Measurements from ENCODE around the gene DUSP5.
"Not testable (repeated sequence)": the region's sequence is repeated elsewhere in the genome, so short reads cannot be mapped to it uniquely, and the experiment has no call there.

DUSP5 gene

GRCh38 chr10:110522365-110522988, 24.8 kb downstream of the DUSP5 start:
- no peak for DNase-seq (ENCODE audit: low read depth, low spot score)
- no peaks in the 10 kb centered on the region for H3K36me3 ChIP-seq (ENCODE audit: control insufficient read depth, insufficient read depth, low read length)
- H3K27ac ChIP-seq (ENCODE audit: low read length) = no peak overlapping the region
- H3K4me3 ChIP-seq (ENCODE audit: low read length) = no peak overlapping the region
- H3K4me1 ChIP-seq (ENCODE audit: control insufficient read depth, insufficient read depth, low read length) = no peaks in the 10 kb centered on the region; the same call in 1 of the 2 replicates
- WGBS (ENCODE audit: insufficient coverage, insufficient read length) = no CpG with 5 or more reads among the region's 4 CpGs
- no peaks in the 10 kb centered on the region for H3K9me3 ChIP-seq (ENCODE audit: control insufficient read depth, insufficient read depth, low read length)
- no peaks in the 10 kb centered on the region for H3K27me3 ChIP-seq (ENCODE audit: control insufficient read depth, insufficient read depth, low read length)

DNA sequence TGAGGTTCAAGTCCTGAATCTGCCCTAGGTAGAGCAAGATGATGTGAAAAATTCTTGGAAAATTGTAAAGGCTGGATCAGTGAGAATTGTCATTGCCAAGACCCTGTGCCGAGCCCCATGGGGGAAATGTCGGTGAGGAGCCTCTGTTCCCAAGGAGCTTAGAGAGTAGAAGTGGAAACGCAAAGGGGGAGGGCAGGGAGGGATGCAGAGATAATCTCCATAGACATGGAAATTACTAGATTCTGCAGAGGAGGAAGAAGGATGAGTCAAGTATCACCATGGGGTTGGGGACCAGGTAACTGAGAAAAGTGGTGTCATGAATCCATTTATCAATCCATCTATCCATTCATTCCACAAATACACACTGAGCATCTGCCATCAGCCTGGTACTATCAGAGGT, 26.0 kb downstream of the DUSP5 start:
- Histone ChIP-seq H3K27ac (ENCODE audit: low read length) (no peak overlapping the region), H3K36me3 (ENCODE audit: control insufficient read depth, insufficient read depth, low read length) (no peaks in the 10 kb centered on the region), H3K4me3 (ENCODE audit: low read length) (no peak overlapping the region), H3K9me3 (ENCODE audit: control insufficient read depth, insufficient read depth, low read length) (no peaks in the 10 kb centered on the region), H3K27me3 (ENCODE audit: control insufficient read depth, insufficient read depth, low read length) (no peaks in the 10 kb centered on the region), H3K4me1 (ENCODE audit: control insufficient read depth, insufficient read depth, low read length) (no peaks in the 10 kb centered on the region; the same call in 1 of the 2 replicates)
- no CpG with 5 or more reads among the region's 3 CpGs for WGBS (ENCODE audit: insufficient coverage, insufficient read length)
- DNase-seq (ENCODE audit: low read depth, low spot score) = no peak

- Histone ChIP-seq H3K27ac (ENCODE audit: low read length) (no peak overlapping the region), H3K4me3 (ENCODE audit: low read length) (no peak overlapping the region), H3K9me3 (ENCODE audit: control insufficient read depth, insufficient read depth, low read length) (no peaks in the 10 kb centered on the region), H3K4me1 (ENCODE audit: control insufficient read depth, insufficient read depth, low read length) (no peaks in the 10 kb centered on the region; the same call in 1 of the 2 replicates), H3K36me3 (ENCODE audit: control insufficient read depth, insufficient read depth, low read length) (no peaks in the 10 kb centered on the region), H3K27me3 (ENCODE audit: control insufficient read depth, insufficient read depth, low read length) (no peaks in the 10 kb centered on the region)
- no peak for DNase-seq (ENCODE audit: low read depth, low spot score)
- no CpG with 5 or more reads among the region's 3 CpGs for WGBS (ENCODE audit: insufficient coverage, insufficient read length)
These were observed 26.6 kb downstream of the DUSP5 start for GRCh38 chr10:110524179-110524858.

GRCh38 chr10:110524859-110525232, 27.1 kb downstream of the DUSP5 start:
- peaks cover 3% of the 10 kb centered on the region; the same call in 1 of the 2 replicates for H3K4me1 ChIP-seq (ENCODE audit: control insufficient read depth, insufficient read depth, low read length)
- no CpG with 5 or more reads among the region's 2 CpGs for WGBS (ENCODE audit: insufficient coverage, insufficient read length)
- H3K36me3 ChIP-seq (ENCODE audit: control insufficient read depth, insufficient read depth, low read length) = no peaks in the 10 kb centered on the region
- H3K27me3 ChIP-seq (ENCODE audit: control insufficient read depth, insufficient read depth, low read length) = no peaks in the 10 kb centered on the region
- no peak for DNase-seq (ENCODE audit: low read depth, low spot score)
- no peak overlapping the region for H3K4me3 ChIP-seq (ENCODE audit: low read length)
- no peak overlapping the region for H3K27ac ChIP-seq (ENCODE audit: low read length)
- no peaks in the 10 kb centered on the region for H3K9me3 ChIP-seq (ENCODE audit: control insufficient read depth, insufficient read depth, low read length)

DNA sequence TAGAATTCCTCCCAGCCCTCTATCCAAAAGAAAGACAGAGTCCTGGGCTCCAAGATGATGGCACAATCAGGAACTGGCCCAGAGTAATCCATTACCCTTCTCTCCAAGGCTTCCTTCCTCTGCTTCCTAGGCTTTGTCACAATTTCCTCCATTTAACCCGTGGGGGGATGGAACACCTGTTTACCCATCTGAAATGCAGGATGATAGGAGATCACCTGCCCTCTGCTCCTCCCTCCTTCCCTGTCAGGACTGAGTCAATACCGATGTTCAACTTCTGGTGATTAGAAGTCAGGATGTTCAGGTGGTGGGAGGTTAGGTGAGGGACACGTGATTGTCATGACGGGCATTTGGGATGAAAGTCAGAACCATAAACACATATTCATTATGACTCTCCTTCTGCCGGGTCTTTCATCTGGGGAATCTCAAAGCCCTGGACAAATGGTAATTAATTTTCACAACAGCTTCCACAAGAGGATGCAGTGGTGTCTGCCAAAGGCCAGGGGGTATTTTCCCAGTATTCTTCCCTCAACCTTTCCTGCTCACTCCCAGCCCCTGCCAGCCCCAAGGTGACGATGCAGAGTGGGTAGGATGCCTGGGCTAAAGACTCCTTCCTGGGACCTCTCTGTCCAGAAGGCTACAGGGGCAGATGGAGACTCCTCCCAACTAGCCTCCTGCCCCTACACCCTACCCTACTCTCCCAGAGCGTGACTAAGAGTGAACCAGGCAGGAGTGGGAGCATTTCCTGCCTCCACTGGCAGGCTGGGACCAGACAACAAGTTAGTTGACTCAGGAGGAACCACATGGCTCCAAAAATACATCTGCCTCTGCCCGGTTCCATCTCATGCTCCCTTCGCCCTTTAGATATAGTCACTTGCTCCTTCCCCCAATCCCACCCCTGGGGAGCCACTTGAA, 27.9 kb downstream of the DUSP5 start:
- WGBS (ENCODE audit: insufficient coverage, insufficient read length) = no CpG with 5 or more reads among the region's 9 CpGs
- Histone ChIP-seq H3K4me3 (ENCODE audit: low read length) (no peak overlapping the region), H3K36me3 (ENCODE audit: control insufficient read depth, insufficient read depth, low read length) (no peaks in the 10 kb centered on the region), H3K27ac (ENCODE audit: low read length) (no peak overlapping the region), H3K9me3 (ENCODE audit: control insufficient read depth, insufficient read depth, low read length) (no peaks in the 10 kb centered on the region), H3K27me3 (ENCODE audit: control insufficient read depth, insufficient read depth, low read length) (no peaks in the 10 kb centered on the region), H3K4me1 (ENCODE audit: control insufficient read depth, insufficient read depth, low read length) (peaks cover 3% of the 10 kb centered on the region; the same call in 1 of the 2 replicates)
- no peak for DNase-seq (ENCODE audit: low read depth, low spot score)

DNA sequence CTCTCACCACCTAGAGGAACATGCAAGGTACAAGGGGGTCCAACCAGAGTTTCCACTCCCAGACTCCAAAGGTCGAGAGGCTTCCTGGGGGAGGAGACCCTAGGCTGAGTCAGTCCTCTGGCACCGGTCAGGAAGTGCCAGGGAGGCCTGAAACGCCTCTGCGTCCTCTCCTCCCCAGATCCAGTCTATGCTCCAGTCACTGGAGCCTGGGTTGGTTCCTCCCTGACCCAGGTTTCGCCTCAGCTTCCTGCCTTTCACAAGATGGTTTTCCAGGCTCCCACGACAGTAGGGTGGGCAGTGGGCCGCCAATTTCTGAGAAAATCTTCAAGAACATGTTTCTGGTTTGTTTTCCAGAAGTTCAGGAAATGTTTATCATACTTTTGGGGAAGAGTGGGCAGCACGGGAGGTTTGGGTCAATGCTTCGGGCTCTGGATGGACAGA, 30.0 kb downstream of the DUSP5 start:
- Histone ChIP-seq H3K27me3 (ENCODE audit: control insufficient read depth, insufficient read depth, low read length) (no peaks in the 10 kb centered on the region), H3K9me3 (ENCODE audit: control insufficient read depth, insufficient read depth, low read length) (no peaks in the 10 kb centered on the region), H3K4me3 (ENCODE audit: low read length) (no peak overlapping the region), H3K36me3 (ENCODE audit: control insufficient read depth, insufficient read depth, low read length) (no peaks in the 10 kb centered on the region), H3K4me1 (ENCODE audit: control insufficient read depth, insufficient read depth, low read length) (peaks cover 3% of the 10 kb centered on the region; the same call in 1 of the 2 replicates), H3K27ac (ENCODE audit: low read length) (no peak overlapping the region)
- WGBS (ENCODE audit: insufficient coverage, insufficient read length) = no CpG with 5 or more reads among the region's 9 CpGs
- no peak for DNase-seq (ENCODE audit: low read depth, low spot score)

DNA sequence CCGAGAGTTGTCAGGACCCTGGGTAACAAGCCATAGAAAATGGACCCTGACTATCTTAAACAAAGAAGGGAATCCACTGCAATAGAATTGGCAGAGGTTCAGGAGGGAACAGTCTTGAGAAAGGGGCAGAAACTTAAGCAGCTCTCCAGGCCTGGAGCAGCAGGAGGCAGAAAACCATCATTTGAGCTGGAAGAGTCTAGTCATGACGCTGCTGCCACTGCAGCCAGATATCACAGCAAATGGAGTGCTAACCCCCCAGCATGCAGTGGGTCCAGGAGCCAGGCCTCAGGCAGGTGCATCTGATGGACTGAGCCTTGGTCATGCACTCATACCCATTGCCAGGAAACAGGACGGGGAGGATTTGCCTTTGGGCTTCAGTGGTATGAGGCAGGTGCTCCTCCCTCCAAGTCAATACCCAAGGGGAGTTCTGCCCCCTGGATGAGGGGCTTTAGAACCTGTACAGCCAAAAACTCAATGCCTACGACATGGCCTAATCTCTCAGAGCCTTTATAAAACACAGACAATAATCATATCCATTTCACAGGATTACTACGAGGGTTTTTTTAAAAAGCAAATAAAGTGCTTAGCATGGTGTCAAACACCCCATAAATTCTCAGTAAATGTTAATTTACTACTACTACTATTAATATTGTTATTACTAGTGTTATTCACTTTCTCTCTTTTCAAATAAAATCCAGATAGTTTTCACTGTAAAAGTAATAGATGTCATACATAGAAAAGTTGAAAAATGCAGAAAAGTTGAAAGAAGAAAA, 30.7 kb downstream of the DUSP5 start:
- DNase-seq (ENCODE audit: low read depth, low spot score) = no peak
- Histone ChIP-seq H3K4me1 (ENCODE audit: control insufficient read depth, insufficient read depth, low read length) (peaks cover 3% of the 10 kb centered on the region; the same call in 1 of the 2 replicates), H3K4me3 (ENCODE audit: low read length) (no peak overlapping the region), H3K36me3 (ENCODE audit: control insufficient read depth, insufficient read depth, low read length) (no peaks in the 10 kb centered on the region), H3K27me3 (ENCODE audit: control insufficient read depth, insufficient read depth, low read length) (no peaks in the 10 kb centered on the region), H3K9me3 (ENCODE audit: control insufficient read depth, insufficient read depth, low read length) (no peaks in the 10 kb centered on the region), H3K27ac (ENCODE audit: low read length) (no peak overlapping the region)
- no CpG with 5 or more reads among the region's 5 CpGs for WGBS (ENCODE audit: insufficient coverage, insufficient read length)

- not testable (repeated sequence) for H3K27me3 ChIP-seq (ENCODE audit: control insufficient read depth, insufficient read depth, low read length); H3K4me1 ChIP-seq (ENCODE audit: control insufficient read depth, insufficient read depth, low read length); DNase-seq (ENCODE audit: low read depth, low spot score); H3K4me3 ChIP-seq (ENCODE audit: low read length); H3K36me3 ChIP-seq (ENCODE audit: control insufficient read depth, insufficient read depth, low read length); H3K27ac ChIP-seq (ENCODE audit: low read length); H3K9me3 ChIP-seq (ENCODE audit: control insufficient read depth, insufficient read depth, low read length)
- no CpG with 5 or more reads among the region's 8 CpGs for WGBS (ENCODE audit: insufficient coverage, insufficient read length)
These were observed 31.4 kb downstream of the DUSP5 start for GRCh38 chr10:110528997-110529524.

DNA sequence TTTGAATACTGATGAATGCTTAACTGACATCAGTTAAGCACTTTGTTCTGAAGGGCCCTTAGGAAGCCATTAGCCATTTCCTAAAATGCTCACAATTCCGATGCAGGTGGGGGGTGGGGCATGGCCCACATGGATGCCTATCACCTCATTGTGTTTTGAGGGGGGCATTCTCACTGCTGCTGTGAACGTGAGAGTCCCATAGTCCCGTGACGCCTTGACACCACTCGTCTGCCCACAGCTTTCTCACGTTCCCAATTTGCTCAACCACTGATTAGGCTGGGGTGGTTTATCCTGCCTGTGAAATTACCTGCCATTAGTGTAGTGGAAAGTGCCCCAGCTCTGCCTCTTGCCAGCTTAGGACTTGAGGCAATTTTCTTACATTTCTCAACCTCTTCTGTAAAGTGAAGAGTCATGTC, 31.9 kb downstream of the DUSP5 start:
- WGBS (ENCODE audit: insufficient coverage, insufficient read length) = no CpG with 5 or more reads among the region's 6 CpGs
- Histone ChIP-seq H3K27me3 (ENCODE audit: control insufficient read depth, insufficient read depth, low read length) (no peaks in the 10 kb centered on the region), H3K9me3 (ENCODE audit: control insufficient read depth, insufficient read depth, low read length) (no peaks in the 10 kb centered on the region), H3K27ac (ENCODE audit: low read length) (no peak overlapping the region), H3K36me3 (ENCODE audit: control insufficient read depth, insufficient read depth, low read length) (no peaks in the 10 kb centered on the region), H3K4me3 (ENCODE audit: low read length) (no peak overlapping the region), H3K4me1 (ENCODE audit: control insufficient read depth, insufficient read depth, low read length) (peaks cover 3% of the 10 kb centered on the region; the same call in 1 of the 2 replicates)
- no peak for DNase-seq (ENCODE audit: low read depth, low spot score)

Measured in iPS DF 6.9 (cell line).